Measurements from ENCODE around the gene PDE6C. TPM values are rescaled to one million over a fixed set of nuclear protein-coding genes. Genes with fewer than 3 reads are reported as not detected.

Gene PDE6C
- total and polyA plus RNA-seq, 2 of the 4 experiments (the other 2 are of a cell fraction), result not detected

- intact Hi-C loops (cut with micrococcal nuclease) (no loop called here), dilution Hi-C loops (cut with HindIII; ENCODE audit: low sequenced_read_pairs, unreplicated experiment) (no loop called here), in situ Hi-C loops (cut with MboI; ENCODE audit: low sequenced_read_pairs) (loop anchor here (10.0 kb wide), 1 partner anchor 116 kb away; no protein-coding TSS in a partner anchor)
- H4K91ac ChIP-seq (ENCODE audit: insufficient read depth, low read depth, low read length), result no peak overlapping the region
- no TSS peak for BruUV-seq (replicated peaks)
- no peak overlapping the region for H2BK15ac ChIP-seq (ENCODE audit: low read depth, low read length)
- H2AFZ ChIP-seq (replicated peaks; ENCODE audit: low read length, poor library complexity), result no peak overlapping the region
- H3K9ac ChIP-seq (ENCODE audit: low read depth, low read length), result no peak overlapping the region
- ChIA-PET POLR2A (ENCODE audit: unreplicated experiment) (no interaction called here), CTCF (interaction anchor here (0.8 to 1.4 kb wide), 2 partner anchors 10 to 115 kb away, joined by 3 to 4 read pairs; no protein-coding TSS in a partner anchor)
- H2BK5ac ChIP-seq (ENCODE audit: low read depth, low read length, poor library complexity, severe bottlenecking), result no peak overlapping the region
- H3K14ac ChIP-seq (replicated peaks; ENCODE audit: low read depth, low read length), result no peak overlapping the region
- no peak overlapping the region for H3K27ac ChIP-seq (ENCODE audit: insufficient read depth, low read length)
- H2AK5ac ChIP-seq (ENCODE audit: low read depth, low read length), result no peak overlapping the region
- no peaks in the 10 kb centered on the region for H3K9me3 ChIP-seq (ENCODE audit: control insufficient read depth, insufficient read depth, low read length)
- H2BK120ac ChIP-seq (ENCODE audit: low read depth, low read length), result no peak overlapping the region
- H3K56ac ChIP-seq (ENCODE audit: extremely low read depth, insufficient read depth, low read length), result no peak overlapping the region
- H3K9me1 ChIP-seq (ENCODE audit: insufficient read depth, low read length), result no peaks in the 10 kb centered on the region
- no peak overlapping the region for H3K18ac ChIP-seq (ENCODE audit: low read depth, low read length)
- H3K79me1 ChIP-seq (ENCODE audit: low read depth in 1 of 2, low read length in 2 of 2), result no peaks in the 10 kb centered on the region; a peak in 1 of 4 replicates
- H4K20me1 ChIP-seq (ENCODE audit: insufficient read depth, low read length), result no peaks in the 10 kb centered on the region
- H2BK20ac ChIP-seq (ENCODE audit: low read depth, low read length), result no peak overlapping the region
- no peak for DNase-seq
- no peak for TF ChIP-seq MAFK (IDR thresholded peaks at IDR 0.05; ENCODE audit: low read depth, low read length)
- no peak for TF ChIP-seq MAZ (IDR thresholded peaks at IDR 0.05; ENCODE audit: borderline replicate concordance, low read depth, low read length)
- TF ChIP-seq BHLHE40 (IDR thresholded peaks at IDR 0.05; ENCODE audit: low read depth, low read length), result no peak
- no peak for TF ChIP-seq MXI1 (IDR thresholded peaks at IDR 0.05; ENCODE audit: borderline replicate concordance, low read depth, low read length)
- no peak for TF ChIP-seq POLR2A (IDR thresholded peaks at IDR 0.05; ENCODE audit: low read depth, low read length)
- no peak for TF ChIP-seq CHD1 (IDR thresholded peaks at IDR 0.05; ENCODE audit: low read depth, low read length)
- TF ChIP-seq NFE2L2 (IDR thresholded peaks at IDR 0.05; ENCODE audit: low read depth, low read length), result no peak
- TF ChIP-seq SMC3 (IDR thresholded peaks at IDR 0.05; ENCODE audit: low read depth, low read length), result no peak
- TF ChIP-seq ELK1 (IDR thresholded peaks at IDR 0.05; ENCODE audit: borderline replicate concordance, low read depth, low read length), result no peak
- TF ChIP-seq CEBPB (IDR thresholded peaks at IDR 0.05; ENCODE audit: low read depth, low read length), result no peak
- no peak for TF ChIP-seq CTCF (conservative IDR thresholded peaks at IDR 0.05; ENCODE audit: low read depth, low read length)
- TF ChIP-seq RFX5 (IDR thresholded peaks at IDR 0.05; ENCODE audit: low read depth, low read length), result no peak
- no peak for TF ChIP-seq RCOR1 (IDR thresholded peaks at IDR 0.05; ENCODE audit: insufficient replicate concordance, low read length)
- TF ChIP-seq FOS (IDR thresholded peaks at IDR 0.05; ENCODE audit: low read depth, low read length), result no peak
- TF ChIP-seq, protein P1, sequence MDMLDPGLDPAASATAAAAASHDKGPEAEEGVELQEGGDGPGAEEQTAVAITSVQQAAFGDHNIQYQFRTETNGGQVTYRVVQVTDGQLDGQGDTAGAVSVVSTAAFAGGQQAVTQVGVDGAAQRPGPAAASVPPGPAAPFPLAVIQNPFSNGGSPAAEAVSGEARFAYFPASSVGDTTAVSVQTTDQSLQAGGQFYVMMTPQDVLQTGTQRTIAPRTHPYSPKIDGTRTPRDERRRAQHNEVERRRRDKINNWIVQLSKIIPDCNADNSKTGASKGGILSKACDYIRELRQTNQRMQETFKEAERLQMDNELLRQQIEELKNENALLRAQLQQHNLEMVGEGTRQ (IDR thresholded peaks at IDR 0.05; ENCODE audit: low read depth, low read length), result no peak
- TF ChIP-seq RAD21 (IDR thresholded peaks at IDR 0.05; ENCODE audit: low read length), result no peak
- no peak for ATAC-seq (ENCODE audit: low read depth)
- no peak overlapping the region for H3K4me3 ChIP-seq (ENCODE audit: insufficient read depth, low read depth, low read length)
- no peak overlapping the region for H3K4ac ChIP-seq (ENCODE audit: low read depth, low read length)
- H4K5ac ChIP-seq (ENCODE audit: low read depth, low read length), result no peak overlapping the region
- H3K4me2 ChIP-seq (ENCODE audit: low read depth, low read length), result no peak overlapping the region
- H3K36me3 ChIP-seq (ENCODE audit: control insufficient read depth, insufficient read depth, low read length), result peaks cover 14% of the 10 kb centered on the region
- no peaks in the 10 kb centered on the region for H3K4me1 ChIP-seq (ENCODE audit: control insufficient read depth, insufficient read depth, low read length)
- H2AK9ac ChIP-seq (replicated peaks; ENCODE audit: low read depth, low read length, poor library complexity), result no peak overlapping the region
- H3K23ac ChIP-seq (ENCODE audit: low read depth, low read length), result no peak overlapping the region
- H4K8ac ChIP-seq (ENCODE audit: low read depth in 2 of 2, low read length in 2 of 2), result no peak overlapping the region
- H3K27me3 ChIP-seq (ENCODE audit: control insufficient read depth, insufficient read depth, low read length), result no peaks in the 10 kb centered on the region
These were observed 58.0 kb downstream of the PDE6C start for GRCh38 chr10:93670372-93670771.
